Prostate gland (tissue), 2 donors: Measurements from ENCODE around the gene LRRC59. TPM values are rescaled to one million over a fixed set of nuclear protein-coding genes. Genes with fewer than 3 reads are reported as not detected.
A peak's percentile ranks its signal among the peaks of the same experiment; 100 is the strongest.

Experiments used
- DNase-seq: peaks from one replicate; pipeline ENCODE4 v3.0.0-alpha.2; 2019; ENCODE audit warnings: low spot score
- H3K27ac ChIP-seq, 2 donors: fragments of 200-600 bp; sonication (generic); 2 replicates each; pipeline ENCODE4 v1.5.1; 2017 to 2019
- H3K27me3 ChIP-seq: fragments of 200-600 bp; sonication (generic); replicated peaks from 2 replicates; pipeline ENCODE4 v1.5.1; 2019; ENCODE audit not compliant: insufficient read depth
- H3K36me3 ChIP-seq, 2 donors: fragments of 200-600 bp; sonication (generic); 1 replicate in 1 of 2; 2 replicates in 1 of 2; pipeline versions ENCODE4 v1.5.1 to v1.8.1; 2017 to 2019
- H3K4me1 ChIP-seq: fragments of 200-600 bp; sonication (generic); replicated peaks from 2 replicates; pipeline ENCODE4 v1.5.1; 2019
- H3K4me3 ChIP-seq, 2 donors: fragments of 200-600 bp; sonication (generic); 2 replicates each; pipeline ENCODE4 v1.5.1; 2017 to 2019
- H3K9me3 ChIP-seq: fragments of 200-600 bp; sonication (generic); 2 replicates; pipeline ENCODE4 v1.5.1; 2017
- CTCF ChIP-seq, 4 experiments: fragments of 200-600 bp in 2 of 4; fragments of 450-650 bp in 2 of 4; sonication (generic) in 2 of 4; IDR thresholded peaks; 1 replicate in 3 of 4; 2 replicates in 1 of 4; pipeline ENCODE4 v1.5.1; 2016 to 2019; ENCODE audit warnings: antibody characterized with exemption in 4 of 4, mild to moderate bottlenecking in 2 of 4, moderate library complexity in 2 of 4
- POLR2A ChIP-seq: fragments of 450-650 bp; IDR thresholded peaks from one replicate; pipeline ENCODE4 v1.6.1; 2016; ENCODE audit warnings: antibody characterized with exemption, mild to moderate bottlenecking
- POLR2AphosphoS5 ChIP-seq: sonication (generic); formaldehyde crosslinking; IDR thresholded peaks from one replicate; pipeline ENCODE4 v1.6.1; 2017; ENCODE audit warnings: antibody characterized with exemption
- WGBS: methylation state at CpG from one replicate; pipeline ENCODE4 v1.1.5; 2018; 5-methylcytosine and 5-hydroxymethylcytosine counted together
- intact Hi-C: fragments of 100-400 bp; cut with DNase I; formaldehyde crosslinking; loops from one replicate; pipeline ENCODE4 v1.14.2; 2022
- total RNA-seq, 2 donors: library from RNA; depleted of rRNA; stranded (reverse); fragments of >200 nt; gene quantifications; one replicate each; pipeline ENCODE4 v1.1.0, GENCODE V29; 2016

LRRC59 gene
- total RNA-seq, 2 donors from 2014 or later = 67.6 to 76.6 TPM

GRCh38 chr17:50397919-50398285, 579 bp upstream of the LRRC59 start:
- 59% methylated on average over 9 of the region's 9 CpGs for WGBS
- H3K9me3 ChIP-seq = no peaks in the 10 kb centered on the region
- intact Hi-C loops = no loop called here
- peaks cover 0 to 10% of the 10 kb centered on the region in 2 donors for H3K36me3 ChIP-seq
- no peak overlapping the region for H3K27ac ChIP-seq
- no peak for DNase-seq
- no peaks in the 10 kb centered on the region for H3K27me3 ChIP-seq
- peaks cover 12% of the 10 kb centered on the region for H3K4me1 ChIP-seq
- H3K4me3 ChIP-seq = no peak overlapping the region
- TF ChIP-seq POLR2A (no peak), POLR2AphosphoS5 (no peak), CTCF (IDR thresholded peaks at IDR 0.05) (no peak)

- H3K36me3 ChIP-seq = peaks cover 7 to 24% of the 10 kb centered on the region in 2 donors
- no peaks in the 10 kb centered on the region for H3K27me3 ChIP-seq
- WGBS = 4% methylated on average over 29 of the region's 30 CpGs
- H3K9me3 ChIP-seq = no peaks in the 10 kb centered on the region
- intact Hi-C loops = no loop called here
- peaks cover 12% of the 10 kb centered on the region for H3K4me1 ChIP-seq
- peak; percentile 35 for DNase-seq
- peak overlapping the region; percentile 78 to 86 for H3K4me3 ChIP-seq
- peak overlapping the region; percentile 51 to 72 for H3K27ac ChIP-seq
- TF ChIP-seq POLR2A (no peak), POLR2AphosphoS5 (no peak), CTCF (IDR thresholded peaks at IDR 0.05) (no peak)
These were observed 837 bp downstream of the LRRC59 start for GRCh38 chr17:50396261-50397110.

GRCh38 chr17:50394711-50395110, 2.6 kb downstream of the LRRC59 start:
- no peak overlapping the region for H3K4me3 ChIP-seq
- H3K4me1 ChIP-seq = peaks cover 12% of the 10 kb centered on the region
- intact Hi-C loops = no loop called here
- 17% methylated on average over 3 of the region's 3 CpGs for WGBS
- TF ChIP-seq POLR2A (no peak), CTCF (IDR thresholded peaks at IDR 0.05) (no peak), POLR2AphosphoS5 (no peak)
- no peaks in the 10 kb centered on the region for H3K27me3 ChIP-seq
- DNase-seq = no peak
- H3K27ac ChIP-seq = no peak overlapping the region
- H3K36me3 ChIP-seq = peaks cover 7 to 25% of the 10 kb centered on the region in 2 donors
- H3K9me3 ChIP-seq = no peaks in the 10 kb centered on the region

GRCh38 chr17:50393700-50394099, 3.6 kb downstream of the LRRC59 start:
- Histone ChIP-seq H3K4me1 (peaks cover 12% of the 10 kb centered on the region), H3K9me3 (no peaks in the 10 kb centered on the region), H3K27ac (no peak overlapping the region), H3K36me3 (peaks cover 7 to 28% of the 10 kb centered on the region in 2 donors), H3K4me3 (no peak overlapping the region), H3K27me3 (no peaks in the 10 kb centered on the region)
- no peak for TF ChIP-seq POLR2AphosphoS5
- no peak for TF ChIP-seq POLR2A
- TF ChIP-seq CTCF (IDR thresholded peaks at IDR 0.05) = no peak
- no peak for DNase-seq
- 92% methylated on average over 5 of the region's 5 CpGs for WGBS
- intact Hi-C loops = no loop called here

GRCh38 chr17:50392621-50393020, 4.7 kb downstream of the LRRC59 start:
- Histone ChIP-seq H3K4me1 (peaks cover 12% of the 10 kb centered on the region), H3K9me3 (no peaks in the 10 kb centered on the region), H3K4me3 (no peak overlapping the region), H3K27me3 (no peaks in the 10 kb centered on the region), H3K36me3 (peaks cover 7 to 33% of the 10 kb centered on the region in 2 donors), H3K27ac (no peak overlapping the region)
- no peak for TF ChIP-seq POLR2AphosphoS5
- 82% methylated on average over 6 of the region's 6 CpGs for WGBS
- no peak for DNase-seq
- intact Hi-C loops = no loop called here
